BE2C (cell line): Measurements from ENCODE around the gene ELMO1.

Source experiments
- DNase-seq: peaks from one replicate; pipeline ENCODE4 v3.0.0-alpha.2; 2020
- H3K27me3 ChIP-seq: fragments of 250-450 bp; sonication (Bioruptor Pico); 2 replicates; pipeline ENCODE4 v1.5.1; 2020; ENCODE audit warnings: mild to moderate bottlenecking
- H3K36me3 ChIP-seq: fragments of 250-450 bp; sonication (Bioruptor Pico); 2 replicates; pipeline ENCODE4 v1.5.1; 2020; ENCODE audit warnings: mild to moderate bottlenecking
- H3K4me1 ChIP-seq: fragments of 250-450 bp; sonication (Bioruptor Pico); 2 replicates; pipeline ENCODE4 v1.5.1; 2020
- H3K4me3 ChIP-seq: 2 replicates; pipeline ENCODE4 v1.5.1; 2011; ENCODE audit warnings: low read depth, low read length
- H3K9me3 ChIP-seq: fragments of 250-450 bp; sonication (Bioruptor Pico); 2 replicates; pipeline ENCODE4 v1.5.1; 2020
- CTCF ChIP-seq: IDR thresholded peaks from 2 replicates; pipeline ENCODE4 v1.5.1; 2012; ENCODE audit warnings: mild to moderate bottlenecking, low read depth, low read length

The ELMO1 gene

GRCh38 chr7:36966636-36967035 lies 482.0 kb downstream of the ELMO1 start:
- DNase-seq: peak; percentile 21
- no peak for TF ChIP-seq CTCF

GRCh38 chr7:36966039-36966438 lies 482.6 kb downstream of the ELMO1 start:
- no peak overlapping the region for H3K4me3 ChIP-seq
- no peak for DNase-seq
- no peak for TF ChIP-seq CTCF
- 0 out of 2 replicates have a peak, but pooled peaks cover 4% of the 10 kb centered on the region for H3K27me3 ChIP-seq
- H3K9me3 ChIP-seq: no peaks in the 10 kb centered on the region
- H3K36me3 ChIP-seq: no peaks in the 10 kb centered on the region
- peaks cover 10% of the 10 kb centered on the region for H3K4me1 ChIP-seq

More at GRCh38 chr7:36966636-36967035, 482.0 kb downstream of the ELMO1 start:
- Histone ChIP-seq H3K4me3 (no peak overlapping the region), H3K4me1 (peaks cover 10% of the 10 kb centered on the region), H3K36me3 (no peaks in the 10 kb centered on the region), H3K27me3 (0 out of 2 replicates have a peak, but pooled peaks cover 4% of the 10 kb centered on the region), H3K9me3 (no peaks in the 10 kb centered on the region)

GRCh38 chr7:36965625-36966024 lies 483.0 kb downstream of the ELMO1 start:
- Histone ChIP-seq H3K4me3 (no peak overlapping the region), H3K36me3 (no peaks in the 10 kb centered on the region), H3K9me3 (no peaks in the 10 kb centered on the region), H3K4me1 (peaks cover 10% of the 10 kb centered on the region), H3K27me3 (0 out of 2 replicates have a peak, but pooled peaks cover 4% of the 10 kb centered on the region)
- no peak for DNase-seq
- TF ChIP-seq CTCF: no peak

GRCh38 chr7:36964297-36964696 lies 484.4 kb downstream of the ELMO1 start:
- Histone ChIP-seq H3K9me3 (no peaks in the 10 kb centered on the region), H3K4me3 (no peak overlapping the region), H3K27me3 (0 out of 2 replicates have a peak, but pooled peaks cover 4% of the 10 kb centered on the region), H3K36me3 (no peaks in the 10 kb centered on the region), H3K4me1 (peaks cover 10% of the 10 kb centered on the region)
- no peak for DNase-seq
- TF ChIP-seq CTCF: no peak

GRCh38 chr7:36962367-36962766 lies 486.3 kb downstream of the ELMO1 start:
- H3K4me1 ChIP-seq: peaks cover 10% of the 10 kb centered on the region
- H3K27me3 ChIP-seq: 0 out of 2 replicates have a peak, but pooled peaks cover 4% of the 10 kb centered on the region
- H3K4me3 ChIP-seq: no peak overlapping the region
- H3K9me3 ChIP-seq: no peaks in the 10 kb centered on the region
- DNase-seq: no peak
- no peak for TF ChIP-seq CTCF
- H3K36me3 ChIP-seq: no peaks in the 10 kb centered on the region

- Histone ChIP-seq H3K27me3 (0 out of 2 replicates have a peak, but pooled peaks cover 4% of the 10 kb centered on the region), H3K9me3 (no peaks in the 10 kb centered on the region), H3K36me3 (no peaks in the 10 kb centered on the region), H3K4me1 (peaks cover 8% of the 10 kb centered on the region), H3K4me3 (no peak overlapping the region)
- no peak for TF ChIP-seq CTCF
- DNase-seq: no peak
Measured at GRCh38 chr7:36961693-36962092, 487.0 kb downstream of the ELMO1 start.
